H1 (cell line): ENCODE data around the gene SOBP. TPM values are rescaled to one million over a fixed set of nuclear protein-coding genes. Genes with fewer than 3 reads are reported as not detected.

Source experiments
- CTCF ChIA-PET: fragments of 300-600 bp; sonication (Branson Sonifier 250); formaldehyde crosslinking; loops from one replicate; lab custom pipeline; 2021; ENCODE audit not compliant: partially characterized antibody; lab: Charles Lee
- POLR2A ChIA-PET: fragments of 300-600 bp; sonication (Branson Sonifier 250); formaldehyde crosslinking; loops from one replicate; lab custom pipeline; 2021; ENCODE audit warnings: inconsistent platforms; ENCODE audit not compliant: partially characterized antibody; lab: Charles Lee
- DNase-seq, 2 experiments: peaks; one replicate each; pipeline versions ENCODE4 v3.0.0 to v3.0.0-alpha.2; 2010 to 2022; ENCODE audit warnings: low spot score in 2 of 2, low read depth in 1 of 2, mixed read lengths in 1 of 2
- FAIRE-seq: peaks from 2 replicates; lab custom pipeline; 2011; peaks lifted over from hg19 to GRCh38; lab: Jason Lieb, UNC
- H2AFZ ChIP-seq: 2 replicates; pipeline ENCODE4 v1.8.1; 2012; ENCODE audit warnings: low read length, inconsistent platforms
- H2AK5ac ChIP-seq: 2 replicates; pipeline ENCODE4 v1.6.1; 2013; ENCODE audit warnings: low read depth, low read length
- H2BK120ac ChIP-seq: replicated peaks from 2 replicates; pipeline ENCODE3; 2013; ENCODE audit warnings: low read depth, low read length, inconsistent platforms
- H2BK12ac ChIP-seq: 2 replicates; pipeline ENCODE4 v1.6.1; 2013; ENCODE audit warnings: low read depth, low read length
- H2BK15ac ChIP-seq: 2 replicates; pipeline ENCODE4 v1.6.1; 2013; ENCODE audit warnings: low read length
- H2BK20ac ChIP-seq: 2 replicates; pipeline ENCODE4 v1.6.1; 2013; ENCODE audit warnings: low read length
- H2BK5ac ChIP-seq: 2 replicates; pipeline ENCODE4 v1.6.1; 2013; ENCODE audit warnings: low read depth, low read length
- H3K14ac ChIP-seq: 2 replicates; pipeline ENCODE4 v1.6.1; 2013; ENCODE audit warnings: inconsistent platforms; ENCODE audit not compliant: insufficient read length
- H3K18ac ChIP-seq: 2 replicates; pipeline ENCODE4 v1.6.1; 2013; ENCODE audit warnings: low read length; ENCODE audit errors: extremely low read depth
- H3K23ac ChIP-seq: 2 replicates; pipeline ENCODE4 v1.6.1; 2013; ENCODE audit warnings: inconsistent platforms; ENCODE audit not compliant: insufficient read length
- H3K23me2 ChIP-seq: 2 replicates; pipeline ENCODE4 v1.6.1; 2013; ENCODE audit warnings: low read depth, low read length
- H3K27ac ChIP-seq: 2 replicates; pipeline ENCODE4 v1.6.1; 2011; ENCODE audit warnings: low read depth, low read length, inconsistent platforms
- H3K27me3 ChIP-seq, 4 experiments: replicated peaks in 1 of 4; 1 replicate in 1 of 4; 2 replicates in 3 of 4; pipeline versions ENCODE4 v1.6.1 to v1.8.1; 2011 to 2013; ENCODE audit warnings: low read length in 3 of 4, mild to moderate bottlenecking in 3 of 4, inconsistent platforms in 2 of 4, mixed read lengths in 2 of 4, moderate library complexity in 1 of 4; ENCODE audit not compliant: control insufficient read depth in 3 of 4, insufficient read depth in 3 of 4; ENCODE audit errors: extremely low read depth in 1 of 4
- H3K36me3 ChIP-seq, 4 experiments: 2 replicates each; pipeline versions ENCODE4 v1.6.1 to v1.8.1; 2011 to 2013; ENCODE audit warnings: mild to moderate bottlenecking in 4 of 4, low read length in 3 of 4, moderate library complexity in 2 of 4, control low read depth in 1 of 4, inconsistent platforms in 1 of 4; ENCODE audit not compliant: insufficient read depth in 4 of 4, control insufficient read depth in 2 of 4
- H3K4ac ChIP-seq: replicated peaks from 2 replicates; pipeline ENCODE3; 2013; ENCODE audit warnings: low read length, low read depth, mixed read lengths, inconsistent platforms; ENCODE audit not compliant: insufficient read length
- H3K4me1 ChIP-seq, 4 experiments: replicated peaks in 1 of 4; 1 replicate in 1 of 4; 2 replicates in 3 of 4; pipeline versions ENCODE4 v1.6.1 to v1.8.1; 2011 to 2013; ENCODE audit warnings: low read length in 3 of 4, inconsistent platforms in 2 of 4, mixed read lengths in 1 of 4; ENCODE audit not compliant: insufficient read depth in 4 of 4, control insufficient read depth in 3 of 4
- H3K4me2 ChIP-seq, 2 experiments: 2 replicates each; pipeline versions ENCODE4 v1.6.1 to v1.8.1; 2011 to 2013; ENCODE audit warnings: low read depth in 2 of 2, low read length in 2 of 2, control low read depth in 1 of 2, inconsistent platforms in 1 of 2, mild to moderate bottlenecking in 1 of 2; ENCODE audit not compliant: insufficient read depth in 1 of 2
- H3K4me3 ChIP-seq, 4 experiments: fragments of 200-600, 300-600 bp in 1 of 4; sonication (generic), shearing (Covaris generic), sonication (Bioruptor Twin) in 1 of 4; 2 replicates each; pipeline versions ENCODE4 v1.5.1 to v1.8.1; 2011 to 2016; ENCODE audit warnings: low read length in 4 of 4, low read depth in 3 of 4, control low read depth in 2 of 4, inconsistent platforms in 2 of 4, mild to moderate bottlenecking in 2 of 4, mixed read lengths in 1 of 4, moderate library complexity in 1 of 4; ENCODE audit not compliant: insufficient read depth in 2 of 4; ENCODE audit errors: extremely low read depth in 1 of 4
- H3K56ac ChIP-seq: replicated peaks from 2 replicates; pipeline ENCODE3; 2013; ENCODE audit warnings: low read depth, mild to moderate bottlenecking, mixed read lengths, low read length, inconsistent platforms; ENCODE audit not compliant: insufficient read length
- H3K79me1 ChIP-seq: 2 replicates; pipeline ENCODE4 v1.6.1; 2013; ENCODE audit warnings: low read depth, low read length, control low read depth
- H3K79me2 ChIP-seq, 2 experiments: 2 replicates each; pipeline versions ENCODE4 v1.6.1 to v1.8.1; 2012 to 2013; ENCODE audit warnings: low read length in 2 of 2, mild to moderate bottlenecking in 2 of 2, inconsistent platforms in 1 of 2; ENCODE audit not compliant: insufficient read depth in 2 of 2, control insufficient read depth in 1 of 2
- H3K9ac ChIP-seq, 4 experiments: replicated peaks in 1 of 4; 1 replicate in 1 of 4; 2 replicates in 3 of 4; pipeline versions ENCODE4 v1.6.1 to v1.8.1; 2011 to 2013; ENCODE audit warnings: low read depth in 3 of 4, low read length in 3 of 4, control low read depth in 2 of 4, mild to moderate bottlenecking in 2 of 4, moderate library complexity in 2 of 4, inconsistent platforms in 1 of 4; ENCODE audit errors: extremely low read depth in 1 of 4
- H3K9me3 ChIP-seq, 2 experiments: 2 replicates each; pipeline versions ENCODE4 v1.6.1 to v1.8.1; 2012 to 2013; ENCODE audit warnings: mild to moderate bottlenecking in 2 of 2, moderate library complexity in 2 of 2, control low read depth in 1 of 2, inconsistent platforms in 1 of 2, low read depth in 1 of 2, low read length in 1 of 2, mixed read lengths in 1 of 2; ENCODE audit not compliant: insufficient read depth in 2 of 2
- H4K20me1 ChIP-seq, 2 experiments: replicated peaks in 1 of 2; 2 replicates each; pipeline versions ENCODE3 to v1.8.1; 2011 to 2013; ENCODE audit warnings: inconsistent platforms in 2 of 2, low read length in 2 of 2, mild to moderate bottlenecking in 1 of 2; ENCODE audit not compliant: insufficient read depth in 2 of 2, control insufficient read depth in 1 of 2
- H4K5ac ChIP-seq: 2 replicates; pipeline ENCODE4 v1.6.1; 2013; ENCODE audit warnings: low read length, low read depth, mixed read lengths, inconsistent platforms; ENCODE audit not compliant: insufficient read length
- H4K8ac ChIP-seq: 2 replicates; pipeline ENCODE4 v1.8.0; 2013; ENCODE audit warnings: mild to moderate bottlenecking, moderate library complexity, low read length, inconsistent platforms; ENCODE audit not compliant: insufficient read depth; ENCODE audit errors: extremely low read depth
- H4K91ac ChIP-seq: replicated peaks from 2 replicates; pipeline ENCODE3; 2013; ENCODE audit warnings: low read length, mixed read lengths, inconsistent platforms; ENCODE audit not compliant: insufficient read length
- BCL11A ChIP-seq, 2 experiments: IDR thresholded peaks; one replicate each; pipeline ENCODE4 v1.6.1; 2011; ENCODE audit warnings: low read depth in 2 of 2, low read length in 2 of 2, mild to moderate bottlenecking in 2 of 2
- CHD1 ChIP-seq: IDR thresholded peaks from 2 replicates; pipeline ENCODE4 v1.6.1; 2012; ENCODE audit warnings: low read depth, low read length, improper control_type of control experiment
- CHD2 ChIP-seq: IDR thresholded peaks from 2 replicates; pipeline ENCODE4 v1.6.1; 2012; ENCODE audit warnings: low read length, improper control_type of control experiment
- CTBP2 ChIP-seq: IDR thresholded peaks from 2 replicates; pipeline ENCODE4 v1.7.0; 2011; ENCODE audit warnings: borderline replicate concordance, mild to moderate bottlenecking, moderate library complexity, mixed read lengths, low read length; ENCODE audit not compliant: insufficient read depth, insufficient read length
- POU5F1 ChIP-seq: IDR thresholded peaks from 2 replicates; pipeline ENCODE4 v1.6.1; 2011; ENCODE audit warnings: low read depth, mild to moderate bottlenecking, low read length, moderate library complexity
- RFX5 ChIP-seq: IDR thresholded peaks from 2 replicates; pipeline ENCODE4 v1.6.1; 2011; ENCODE audit warnings: low read depth, low read length, improper control_type of control experiment, borderline replicate concordance
- SIX5 ChIP-seq: IDR thresholded peaks from 2 replicates; pipeline ENCODE4 v1.6.1; 2011; ENCODE audit warnings: mild to moderate bottlenecking, low read depth, low read length
- SRF ChIP-seq: IDR thresholded peaks from 2 replicates; pipeline ENCODE4 v1.6.1; 2011; ENCODE audit warnings: mild to moderate bottlenecking, low read depth, low read length, moderate library complexity
- SUZ12 ChIP-seq: fragments of 200-600 bp; sonication (generic); IDR thresholded peaks from 2 replicates; pipeline ENCODE4 v1.6.1; 2012; ENCODE audit warnings: mild to moderate bottlenecking, inconsistent platforms, low read length, moderate library complexity, mixed read lengths
- TBP ChIP-seq: IDR thresholded peaks from 2 replicates; pipeline ENCODE4 v1.6.1; 2011; ENCODE audit warnings: low read depth, low read length, improper control_type of control experiment
- TEAD4 ChIP-seq: IDR thresholded peaks from 2 replicates; pipeline ENCODE4 v1.6.1; 2012; ENCODE audit warnings: low read depth, low read length, inconsistent platforms, mixed read lengths
- WGBS, 2 experiments: shearing (Covaris generic) in 1 of 2; methylation state at CpG; one replicate each; pipeline versions ENCODE4 v1.1.6 to v1.1.7; 2013 to 2015; ENCODE audit warnings: low lambda C conversion rate in 2 of 2, mixed read lengths in 2 of 2, inconsistent platforms in 1 of 2, low coverage in 1 of 2, missing lambda C conversion rate in 1 of 2; ENCODE audit not compliant: insufficient replicate concordance in 2 of 2, insufficient coverage in 1 of 2, insufficient read length in 1 of 2; ENCODE audit errors: extremely low coverage in 1 of 2, missing lambda C conversion rate in 1 of 2; 5-methylcytosine and 5-hydroxymethylcytosine counted together
- polyA plus RNA-seq, 7 experiments: library from polyadenylated mRNA; depleted of rRNA in 3 of 7; stranded (reverse) in 5 of 7; unstranded in 2 of 7; fragments of >200 nt in 5 of 7; fragments of 200-250 nt in 2 of 7; gene quantifications; 1 replicate in 5 of 7; 2 replicates in 1 of 7; 4 replicates in 1 of 7; pipeline versions ENCODE4 v1.2.1 to v1.2.3, GENCODE V29; 2011 to 2013; ENCODE audit warnings: missing spikeins in 2 of 7, mixed read lengths in 2 of 7
- total RNA-seq: library from RNA; stranded (reverse); fragmentation: NEBNext Ultra II Directional; extraction: Animal tissue kit (Norgen Biotek cat#: 25700); gene quantifications from 2 replicates; pipeline ENCODE4 v1.2.1, GENCODE V29; 2021

The SOBP gene
- total and polyA plus RNA-seq, 2 of the 8 experiments (the other 6 are each of a cell fraction or from before 2014, with no cell fraction given): 0.45 to 6.2 TPM

DNA sequence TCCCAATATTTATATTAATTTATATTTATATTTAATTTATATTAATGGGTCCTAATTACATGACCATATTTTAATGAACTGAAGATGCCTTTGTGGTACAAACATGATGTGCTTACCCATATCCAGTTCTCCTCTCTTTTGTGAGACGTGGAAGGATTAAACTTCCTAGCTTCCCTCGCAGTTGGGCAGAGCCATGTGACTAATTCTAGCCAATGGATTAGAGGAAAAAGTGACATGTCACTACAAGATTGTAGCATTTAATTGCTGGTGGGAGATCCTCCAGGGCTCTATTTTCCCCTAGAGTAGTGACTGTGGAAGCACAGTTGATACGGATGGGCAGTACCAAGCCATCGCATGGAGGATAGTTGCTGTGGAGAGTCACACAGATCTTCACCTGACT lies 4.8 kb upstream of the SOBP start:
- POLR2A ChIA-PET: interaction anchor here (0.9 kb wide), 1 partner anchor 296 kb away, joined by 3 read pairs; no protein-coding TSS in a partner anchor
- no peak for FAIRE-seq
- H2BK20ac ChIP-seq: no peak overlapping the region

More for the DNA sequence above, 4.8 kb upstream of the SOBP start:
- Histone ChIP-seq H3K4me3 (no peak overlapping the region), H3K27ac (no peak overlapping the region), H3K4me2 (no peak overlapping the region), H3K27me3 (peaks cover 7 to 23% (median 17%) of the 10 kb centered on the region in 4 experiments), H3K4me1 (peaks cover 0 to 4% (median 0%) of the 10 kb centered on the region in 4 experiments; a peak in 3 of 7 replicates), H3K36me3 (no peaks in the 10 kb centered on the region), H4K91ac (no peak overlapping the region), H3K56ac (no peak overlapping the region), H2BK12ac (no peak overlapping the region), H2BK120ac (no peak overlapping the region), H2BK5ac (no peak overlapping the region), H3K79me2 (no peaks in the 10 kb centered on the region), H3K79me1 (no peaks in the 10 kb centered on the region; the same call in 1 of the 2 replicates), H2BK15ac (no peak overlapping the region), H3K23ac (no peak overlapping the region), H3K18ac (no peak overlapping the region), H3K9ac (no peak overlapping the region), H2AFZ (no peak overlapping the region), H3K9me3 (no peaks in the 10 kb centered on the region), H4K20me1 (no peaks in the 10 kb centered on the region), H3K4ac (no peak overlapping the region), H3K23me2 (peaks cover 16% of the 10 kb centered on the region), H3K14ac (no peak overlapping the region), H4K8ac (no peak overlapping the region), H4K5ac (no peak overlapping the region)
- CTCF ChIA-PET: interaction anchor here (1.4 to 3.0 kb wide), 2 partner anchors 12 to 26 kb away, joined by 3 to 15 read pairs; partner anchors contain the start of gene PDSS2
- 86% methylated on average over 4 of the region's 4 CpGs; no CpG with 5 or more reads in 1 of the 2 experiments for WGBS, 2 experiments
- DNase-seq: no peak
- no peak for TF ChIP-seq SIX5
- no peak for TF ChIP-seq RFX5
- TF ChIP-seq CHD2: no peak
- no peak for TF ChIP-seq CHD1
- no peak for TF ChIP-seq SRF
- TF ChIP-seq BCL11A (IDR thresholded peaks at IDR 0.05; ENCODE audit: low read depth in 2 of 2, low read length in 2 of 2): no peak
- TF ChIP-seq CTBP2: no peak
- TF ChIP-seq SUZ12: no peak
- no peak for TF ChIP-seq TEAD4
- no peak for TF ChIP-seq TBP
- no peak for TF ChIP-seq POU5F1
- TF ChIP-seq, all 59 proteins: peak for 0
- H2AK5ac ChIP-seq: no peak overlapping the region
